Breast epithelium (tissue), 4 donors: ENCODE results near the gene C6orf136. TPM values are rescaled to one million over a fixed set of nuclear protein-coding genes. Genes with fewer than 3 reads are reported as not detected.

Experiments
- DNase-seq, 2 donors: peaks; one replicate each; pipeline ENCODE4 v3.0.0-alpha.2; 2019; ENCODE audit warnings: low spot score in 2 of 2
- H3K27ac ChIP-seq, 2 donors: fragments of 200-600 bp; sonication (generic) in 1 of 2; one replicate each; pipeline ENCODE4 v1.5.1; 2016 to 2019; ENCODE audit warnings: mild to moderate bottlenecking in 1 of 2
- H3K27me3 ChIP-seq, 2 donors: fragments of 200-600 bp; sonication (generic) in 1 of 2; one replicate each; pipeline versions ENCODE4 v1.5.1 to v1.6.0; 2017 to 2019; ENCODE audit warnings: control low read depth in 1 of 2, mild to moderate bottlenecking in 1 of 2
- H3K36me3 ChIP-seq: fragments of 200-600 bp; one replicate; pipeline ENCODE4 v1.5.1; 2019
- H3K4me1 ChIP-seq, 2 donors: fragments of 200-600 bp; sonication (generic); one replicate each; pipeline ENCODE4 v1.5.1; 2016 to 2019; ENCODE audit warnings: control low read depth in 1 of 2
- H3K4me3 ChIP-seq, 3 donors: fragments of 200-600 bp; sonication (generic); 1 replicate in 2 of 3; 2 replicates in 1 of 3; pipeline ENCODE4 v1.5.1; 2016 to 2019; ENCODE audit warnings: mild to moderate bottlenecking in 3 of 3, moderate library complexity in 2 of 3
- H3K9me3 ChIP-seq, 2 donors: fragments of 200-600 bp; sonication (generic) in 1 of 2; one replicate each; pipeline ENCODE4 v1.5.1; 2016 to 2019; ENCODE audit warnings: control low read depth in 1 of 2
- CTCF ChIP-seq, 3 donors: fragments of 450-650 bp; IDR thresholded peaks; one replicate each; pipeline ENCODE4 v1.5.1; 2016 to 2017; ENCODE audit warnings: antibody characterized with exemption in 3 of 3, mild to moderate bottlenecking in 3 of 3, moderate library complexity in 3 of 3
- POLR2A ChIP-seq: fragments of 450-650 bp; IDR thresholded peaks from one replicate; pipeline ENCODE4 v1.6.1; 2016; ENCODE audit warnings: antibody characterized with exemption, mild to moderate bottlenecking, moderate library complexity
- POLR2AphosphoS5 ChIP-seq, 3 donors: sonication (generic); formaldehyde crosslinking; IDR thresholded peaks; one replicate each; pipeline ENCODE4 v1.6.1; 2017; ENCODE audit warnings: antibody characterized with exemption in 3 of 3
- intact Hi-C: fragments of 100-400 bp; cut with DNase I; formaldehyde crosslinking; loops from one replicate; pipeline ENCODE4 v1.15.1; 2023; ENCODE audit warnings: low total_unique reads
- total RNA-seq, 3 donors: library from RNA; depleted of rRNA; stranded (reverse); fragments of >200 nt; gene quantifications; one replicate each; pipeline ENCODE4 v1.1.0, GENCODE V29; 2016

C6orf136 gene
- total RNA-seq, 3 donors from 2014 or later, result 9.6 to 19.0 (median 16.1) TPM

- peak within 1 kb of the TSS; percentile 95 to 100 for H3K27ac ChIP-seq
- H3K9me3 ChIP-seq, result no peaks in the 10 kb centered on the region
- DNase-seq, result peak; percentile 99 to 100
- TF ChIP-seq POLR2A, result peak; percentile 100
- TF ChIP-seq POLR2AphosphoS5 (IDR thresholded peaks at IDR 0.05), result peak; percentile 100
- TF ChIP-seq CTCF (IDR thresholded peaks at IDR 0.05), result peak; percentile 17 to 29 (median 26)
- H3K27me3 ChIP-seq, result no peaks in the 10 kb centered on the region
- peaks cover 0 to 14% of the 10 kb centered on the region in 2 donors for H3K4me1 ChIP-seq
- intact Hi-C loops, result no loop called here
- peak within 1 kb of the TSS; percentile 82 to 91 (median 86) for H3K4me3 ChIP-seq
- no peaks in the 10 kb centered on the region for H3K36me3 ChIP-seq
These were observed 29.9 kb upstream of the C6orf136 start, which contains the start of gene PPP1R10 for GRCh38 chr6:30616811-30617564. TSS of gene PPP1R10 (minus strand) at chr6:30617243. CDS start at chr6:30609944, 7,299 bp downstream.

DNA sequence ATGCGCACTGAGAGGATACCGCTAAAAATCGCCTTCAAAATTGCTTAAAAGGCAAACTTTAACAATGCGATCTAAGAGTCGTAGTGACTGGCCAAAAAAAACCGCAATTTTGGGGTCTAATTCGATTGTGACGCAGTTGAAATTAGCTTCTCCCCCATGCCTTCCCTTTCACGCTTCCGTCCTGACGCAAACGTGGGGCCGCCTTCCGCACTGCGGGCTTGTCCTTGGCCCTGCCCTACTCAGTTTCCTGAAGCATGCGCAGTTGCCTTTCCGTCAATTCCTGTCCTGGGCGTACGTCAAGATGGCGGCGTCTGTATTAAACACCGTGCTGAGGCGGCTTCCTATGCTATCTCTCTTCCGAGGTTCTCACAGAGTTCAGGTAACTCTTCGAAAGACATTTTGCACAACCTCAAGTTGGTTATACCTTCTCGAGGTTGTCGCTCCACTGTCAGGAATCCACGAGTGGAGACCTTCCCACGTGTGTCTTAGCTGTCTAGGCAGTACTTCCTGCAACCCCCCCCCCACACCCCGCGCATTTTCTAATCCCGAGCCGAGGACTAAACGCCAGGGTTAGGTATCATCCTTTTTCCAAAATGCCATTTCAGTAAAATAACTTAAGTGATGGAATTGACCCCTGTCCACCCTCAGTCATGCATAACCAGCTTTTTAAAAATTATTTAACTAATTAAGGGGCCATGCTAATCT is 29.2 kb upstream of the C6orf136 start, which contains the start of gene MRPS18B:
Gene MRPS18B (plus strand): TSS at position 276 of the 705 bp plus-strand sequence. CDS start 26 bp downstream, at position 302.
- no peaks in the 10 kb centered on the region for H3K36me3 ChIP-seq
- intact Hi-C loops, result no loop called here
- peak; percentile 94 for TF ChIP-seq POLR2A
- TF ChIP-seq CTCF (IDR thresholded peaks at IDR 0.05), result no peak
- TF ChIP-seq POLR2AphosphoS5 (IDR thresholded peaks at IDR 0.05), result peak; percentile 88 to 94 (median 88)
- DNase-seq, result peak; percentile 98
- H3K4me3 ChIP-seq, result peak within 1 kb of the TSS; percentile 82 to 91 (median 86)
- H3K9me3 ChIP-seq, result no peaks in the 10 kb centered on the region
- H3K27me3 ChIP-seq, result no peaks in the 10 kb centered on the region
- peaks cover 0 to 7% of the 10 kb centered on the region in 2 donors for H3K4me1 ChIP-seq
- peak within 1 kb of the TSS; percentile 95 to 100 for H3K27ac ChIP-seq

DNA sequence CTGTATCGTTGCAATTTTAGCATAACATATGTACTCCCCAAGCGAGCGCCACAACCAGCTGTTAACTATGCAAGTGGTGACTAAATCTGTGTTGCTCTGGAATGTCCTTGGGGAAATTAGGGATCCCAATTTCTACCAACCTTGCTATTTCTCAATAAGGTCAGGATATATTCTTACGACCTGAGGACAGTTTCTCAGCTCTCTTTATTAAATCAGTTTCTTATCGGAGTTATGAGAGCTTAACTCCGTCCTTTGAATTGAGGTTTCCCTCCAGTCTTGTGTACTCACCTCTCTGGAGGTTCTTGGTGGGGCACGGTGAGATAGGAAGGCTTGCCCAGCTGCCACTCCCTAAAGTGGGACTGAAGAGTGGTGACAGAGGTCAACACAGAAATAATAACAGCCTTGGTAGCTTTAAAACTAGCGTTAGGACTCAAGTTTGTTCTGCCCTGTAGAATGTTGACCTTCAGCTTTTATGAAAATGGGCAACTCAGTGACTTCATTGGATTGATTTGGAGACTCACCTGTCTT is 28.6 kb upstream of the C6orf136 start:
- Histone ChIP-seq H3K9me3 (no peaks in the 10 kb centered on the region), H3K4me3 (peak overlapping the region; percentile 54 to 86 (median 82)), H3K4me1 (peaks cover 0 to 6% of the 10 kb centered on the region in 2 donors), H3K27me3 (no peaks in the 10 kb centered on the region), H3K27ac (peak overlapping the region; percentile 95 to 100), H3K36me3 (no peaks in the 10 kb centered on the region)
- intact Hi-C loops, result no loop called here
- no peak for TF ChIP-seq POLR2AphosphoS5 (IDR thresholded peaks at IDR 0.05)
- no peak for TF ChIP-seq CTCF (IDR thresholded peaks at IDR 0.05)
- TF ChIP-seq POLR2A, result no peak
- no peak for DNase-seq

DNA sequence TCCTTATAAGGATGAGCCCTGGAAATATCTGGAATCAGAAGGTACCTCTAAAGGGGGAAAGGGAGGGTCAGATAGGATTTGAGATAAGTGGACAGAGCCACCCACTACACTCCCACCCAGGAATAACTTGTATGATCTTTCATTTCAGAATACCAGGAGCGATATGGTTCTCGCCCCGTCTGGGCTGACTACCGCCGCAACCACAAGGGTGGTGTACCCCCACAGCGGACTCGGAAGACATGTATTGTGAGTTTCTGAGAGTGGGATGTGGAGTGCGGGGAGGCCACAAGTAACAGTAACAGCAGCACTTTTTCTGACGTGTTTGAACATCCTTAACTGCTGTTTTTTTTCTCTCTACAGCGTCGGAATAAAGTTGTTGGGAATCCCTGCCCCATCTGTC is 27.4 kb upstream of the C6orf136 start:
- Histone ChIP-seq H3K9me3 (no peaks in the 10 kb centered on the region), H3K27ac (peak overlapping the region in 1 of 2 donors; percentile 100), H3K27me3 (no peaks in the 10 kb centered on the region), H3K4me3 (no peak overlapping the region), H3K36me3 (no peaks in the 10 kb centered on the region), H3K4me1 (peaks cover 0 to 6% of the 10 kb centered on the region in 2 donors)
- no peak for TF ChIP-seq POLR2AphosphoS5 (IDR thresholded peaks at IDR 0.05)
- intact Hi-C loops, result no loop called here
- DNase-seq, result no peak

- intact Hi-C loops, result no loop called here
- no peaks in the 10 kb centered on the region for H3K27me3 ChIP-seq
- TF ChIP-seq CTCF (IDR thresholded peaks at IDR 0.05) (no peak), POLR2A (no peak), POLR2AphosphoS5 (IDR thresholded peaks at IDR 0.05) (no peak)
- no peaks in the 10 kb centered on the region for H3K36me3 ChIP-seq
- H3K4me1 ChIP-seq, result peaks cover 0 to 6% of the 10 kb centered on the region in 2 donors
- peak overlapping the region in 1 of 2 donors; percentile 95 for H3K27ac ChIP-seq
- no peak overlapping the region for H3K4me3 ChIP-seq
- DNase-seq, result no peak
- no peaks in the 10 kb centered on the region for H3K9me3 ChIP-seq
These were observed 21.4 kb upstream of the C6orf136 start for GRCh38 chr6:30625511-30625910.
